Left renal cortex interstitium (tissue), 4 donors: ENCODE measurements around the gene ANGEL1. TPM values are rescaled to one million over a fixed set of nuclear protein-coding genes. Genes with fewer than 3 reads are reported as not detected.
A peak's percentile ranks its signal among the peaks of the same experiment; 100 is the strongest.

ENCODE experiments used
- DNase-seq, 4 donors: peaks; one replicate each; pipeline ENCODE4 v3.0.0-alpha.2; 2013; ENCODE audit warnings: low read depth in 4 of 4, low spot score in 2 of 4, missing footprints in 1 of 4
- polyA plus RNA-seq, 4 donors: library from polyadenylated mRNA; unstranded; fragments of 120-200 nt; gene quantifications; one replicate each; pipeline ENCODE4 v1.2.1, GENCODE V29; 2013; ENCODE audit not compliant: insufficient read length in 4 of 4

Gene ANGEL1
- polyA plus RNA-seq, result 10 to 100 TPM; 22.3 to 40.0 (median 30.5) TPM

- peak; percentile 72 to 90 (median 88) for DNase-seq
Observed at GRCh38 chr14:76812422-76813383, at the start of gene ANGEL1. ANGEL1 (minus strand) TSS chr14:76812882; CDS start chr14:76812827, 55 bp downstream.

GRCh38 chr14:76861574-76862255 is 49.0 kb upstream of the ANGEL1 start:
- DNase-seq, result no peak

- DNase-seq, result no peak
Observed at GRCh38 chr14:76856769-76857168, 44.1 kb upstream of the ANGEL1 start.

GRCh38 chr14:76855066-76855465 is 42.4 kb upstream of the ANGEL1 start:
- no peak for DNase-seq

GRCh38 chr14:76848879-76849278 is 36.2 kb upstream of the ANGEL1 start:
- no peak for DNase-seq

- no peak for DNase-seq
Observed at GRCh38 chr14:76846331-76847047, 33.8 kb upstream of the ANGEL1 start.

GRCh38 chr14:76844223-76844622 is 31.5 kb upstream of the ANGEL1 start:
- no peak for DNase-seq

GRCh38 chr14:76842414-76842813 is 29.7 kb upstream of the ANGEL1 start:
- DNase-seq, result no peak

GRCh38 chr14:76837524-76837923 is 24.8 kb upstream of the ANGEL1 start:
- no peak for DNase-seq

- no peak for DNase-seq
Observed at GRCh38 chr14:76836029-76836630, 23.4 kb upstream of the ANGEL1 start.

- no peak for DNase-seq
Observed at GRCh38 chr14:76834241-76834661, 21.6 kb upstream of the ANGEL1 start.

- DNase-seq, result no peak
Observed at GRCh38 chr14:76833011-76833410, 20.3 kb upstream of the ANGEL1 start.

GRCh38 chr14:76832503-76832988 is 19.9 kb upstream of the ANGEL1 start:
- DNase-seq, result no peak

GRCh38 chr14:76830556-76830955 is 17.9 kb upstream of the ANGEL1 start:
- no peak for DNase-seq

GRCh38 chr14:76829650-76830421 is 17.2 kb upstream of the ANGEL1 start:
- no peak for DNase-seq

GRCh38 chr14:76829013-76829365 is 16.3 kb upstream of the ANGEL1 start:
- no peak for DNase-seq

- DNase-seq, result no peak
Observed at GRCh38 chr14:76828339-76829012, 15.8 kb upstream of the ANGEL1 start.

- DNase-seq, result no peak
Observed at GRCh38 chr14:76827696-76828296, 15.1 kb upstream of the ANGEL1 start.

GRCh38 chr14:76826122-76826521 is 13.4 kb upstream of the ANGEL1 start, which contains the start of gene LRRC74A:
LRRC74A (plus strand) TSS chr14:76826408; CDS start chr14:76826698, 290 bp downstream.
- no peak for DNase-seq
